ENCODE results near the gene FXYD2. TPM values are rescaled to one million over a fixed set of nuclear protein-coding genes. Genes with fewer than 3 reads are reported as not detected.

The FXYD2 gene
- total and polyA plus RNA-seq, 10 of the 15 experiments (the other 5 are each of a cell fraction or from before 2014, with no cell fraction given) = 1.2 to 4.5 (median 2.4) TPM

DNA sequence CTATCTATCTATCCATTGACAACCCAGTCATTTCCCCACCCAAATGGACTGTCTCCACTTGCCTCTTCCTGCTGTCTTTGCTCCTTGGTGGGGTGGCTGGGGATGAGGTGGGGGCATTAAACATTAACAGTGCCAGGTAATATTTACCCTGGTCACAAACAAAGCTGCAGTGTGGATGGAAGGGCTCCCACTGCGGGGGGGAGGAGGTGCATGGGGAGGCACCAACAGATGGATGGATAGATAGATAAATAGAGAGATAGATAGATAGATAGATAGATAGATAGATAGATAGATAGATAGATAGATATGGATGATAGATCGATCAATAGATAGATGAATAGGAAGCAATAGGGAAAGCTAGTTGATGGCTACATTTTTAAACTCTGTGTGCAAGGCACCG is 2.3 kb upstream of the FXYD2 start:
- peaks cover 17% of the 10 kb centered on the region for H3K4me1 ChIP-seq (ENCODE audit: control insufficient read depth, insufficient read depth, low read length)
- H3K9ac ChIP-seq (ENCODE audit: control insufficient read depth, insufficient read depth, low read length) = no peak overlapping the region
- DNase-seq (ENCODE audit: low read depth, low spot score) (no peak), ATAC-seq (no peak), FAIRE-seq (no peak)
- ChIA-PET POLR2A (interaction anchor here (0.7 kb wide), 1 partner anchor 124 kb away, joined by 3 read pairs; no protein-coding TSS in a partner anchor), CTCF (interaction anchor here (0.9 to 16.0 kb wide), 8 partner anchors 10 to 226 kb away, joined by 3 to 503 read pairs (median 14); no protein-coding TSS in a partner anchor), RAD21 (ENCODE audit: unreplicated experiment) (interaction anchor here (0.7 to 22.6 kb wide), 7 partner anchors 10 to 226 kb away, joined by 3 to 393 read pairs (median 5); no protein-coding TSS in a partner anchor), SMC1A (ENCODE audit: uncharacterized antibody, unreplicated experiment) (interaction anchor here (0.8 to 9.6 kb wide), 9 partner anchors 9 to 256 kb away, joined by 3 to 98 read pairs (median 4); no protein-coding TSS in a partner anchor)
- no peaks in the 10 kb centered on the region for H3K9me3 ChIP-seq (replicated peaks; ENCODE audit: control insufficient read depth, insufficient read depth, low read length)
- H2AFZ ChIP-seq (ENCODE audit: control insufficient read depth, low read depth, low read length) = no peak overlapping the region
- 47% methylated on average over 3 of the region's 3 CpGs for WGBS (ENCODE audit: insufficient coverage, insufficient replicate concordance, low lambda C conversion rate, missing lambda C conversion rate)
- intact Hi-C loops (cut with micrococcal nuclease; ENCODE audit: unreplicated experiment) (no loop called here), in situ Hi-C loops (cut with MboI) (no loop called here)
- no peak overlapping the region for H3K27ac ChIP-seq (ENCODE audit: control insufficient read depth, insufficient read depth)
- H3K4me2 ChIP-seq (ENCODE audit: control insufficient read depth, insufficient read depth) = no peak overlapping the region
- no TSS peak for BruUV-seq (replicated peaks)
- no peaks in the 10 kb centered on the region for H3K79me2 ChIP-seq (ENCODE audit: control insufficient read depth, insufficient read depth, low read length)
- no peak overlapping the region for H3K4me3 ChIP-seq
- H3K36me3 ChIP-seq (ENCODE audit: control insufficient read depth in 2 of 2, insufficient read depth in 2 of 2, low read length in 1 of 2) = no peaks in the 10 kb centered on the region
- no peaks in the 10 kb centered on the region for H3K27me3 ChIP-seq (replicated peaks in 1 of 2; ENCODE audit: control insufficient read depth in 2 of 2, insufficient read depth in 2 of 2, low read length in 1 of 2)
- TF ChIP-seq SIN3A (IDR thresholded peaks at IDR 0.05; ENCODE audit: low read depth, low read length) (no peak), IKZF2 (IDR thresholded peaks at IDR 0.05) (no peak), BRCA1 (IDR thresholded peaks at IDR 0.05; ENCODE audit: low read depth, low read length) (no peak), SMC3 (IDR thresholded peaks at IDR 0.05; ENCODE audit: borderline replicate concordance, low read length) (no peak), CREB1 (IDR thresholded peaks at IDR 0.05; ENCODE audit: low read depth) (no peak), SP1 (IDR thresholded peaks at IDR 0.05; ENCODE audit: low read depth, low read length) (no peak), ESRRA (IDR thresholded peaks at IDR 0.05; ENCODE audit: low read length) (no peak), ZNF207 (IDR thresholded peaks at IDR 0.05; ENCODE audit: borderline replicate concordance) (no peak), CBX3 (IDR thresholded peaks at IDR 0.05; ENCODE audit: borderline replicate concordance, low read depth) (no peak), HDAC6 (IDR thresholded peaks at IDR 0.05; ENCODE audit: unreplicated experiment) (no peak), POU2F2 (IDR thresholded peaks at IDR 0.05; ENCODE audit: borderline replicate concordance, low read depth, low read length) (no peak), BCL11A (IDR thresholded peaks at IDR 0.05; ENCODE audit: low read depth, low read length) (no peak), RB1 (IDR thresholded peaks at IDR 0.05; ENCODE audit: borderline replicate concordance) (no peak), WRNIP1 (IDR thresholded peaks at IDR 0.05; ENCODE audit: borderline replicate concordance, low read depth, low read length) (no peak)
- TF ChIP-seq, protein P1, sequence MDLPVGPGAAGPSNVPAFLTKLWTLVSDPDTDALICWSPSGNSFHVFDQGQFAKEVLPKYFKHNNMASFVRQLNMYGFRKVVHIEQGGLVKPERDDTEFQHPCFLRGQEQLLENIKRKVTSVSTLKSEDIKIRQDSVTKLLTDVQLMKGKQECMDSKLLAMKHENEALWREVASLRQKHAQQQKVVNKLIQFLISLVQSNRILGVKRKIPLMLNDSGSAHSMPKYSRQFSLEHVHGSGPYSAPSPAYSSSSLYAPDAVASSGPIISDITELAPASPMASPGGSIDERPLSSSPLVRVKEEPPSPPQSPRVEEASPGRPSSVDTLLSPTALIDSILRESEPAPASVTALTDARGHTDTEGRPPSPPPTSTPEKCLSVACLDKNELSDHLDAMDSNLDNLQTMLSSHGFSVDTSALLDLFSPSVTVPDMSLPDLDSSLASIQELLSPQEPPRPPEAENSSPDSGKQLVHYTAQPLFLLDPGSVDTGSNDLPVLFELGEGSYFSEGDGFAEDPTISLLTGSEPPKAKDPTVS (IDR thresholded peaks at IDR 0.05; ENCODE audit: low read depth, low read length) = no peak
- TF ChIP-seq, protein P2, sequence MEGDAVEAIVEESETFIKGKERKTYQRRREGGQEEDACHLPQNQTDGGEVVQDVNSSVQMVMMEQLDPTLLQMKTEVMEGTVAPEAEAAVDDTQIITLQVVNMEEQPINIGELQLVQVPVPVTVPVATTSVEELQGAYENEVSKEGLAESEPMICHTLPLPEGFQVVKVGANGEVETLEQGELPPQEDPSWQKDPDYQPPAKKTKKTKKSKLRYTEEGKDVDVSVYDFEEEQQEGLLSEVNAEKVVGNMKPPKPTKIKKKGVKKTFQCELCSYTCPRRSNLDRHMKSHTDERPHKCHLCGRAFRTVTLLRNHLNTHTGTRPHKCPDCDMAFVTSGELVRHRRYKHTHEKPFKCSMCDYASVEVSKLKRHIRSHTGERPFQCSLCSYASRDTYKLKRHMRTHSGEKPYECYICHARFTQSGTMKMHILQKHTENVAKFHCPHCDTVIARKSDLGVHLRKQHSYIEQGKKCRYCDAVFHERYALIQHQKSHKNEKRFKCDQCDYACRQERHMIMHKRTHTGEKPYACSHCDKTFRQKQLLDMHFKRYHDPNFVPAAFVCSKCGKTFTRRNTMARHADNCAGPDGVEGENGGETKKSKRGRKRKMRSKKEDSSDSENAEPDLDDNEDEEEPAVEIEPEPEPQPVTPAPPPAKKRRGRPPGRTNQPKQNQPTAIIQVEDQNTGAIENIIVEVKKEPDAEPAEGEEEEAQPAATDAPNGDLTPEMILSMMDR (IDR thresholded peaks at IDR 0.05 in 2 of 3, conservative IDR thresholded peaks at IDR 0.05 in 1 of 3; ENCODE audit: control insufficient read depth in 2 of 3, extremely low read depth in 1 of 3, insufficient read depth in 1 of 3, low read depth in 3 of 3, low read length in 3 of 3) = no peak
- TF ChIP-seq, protein P3, sequence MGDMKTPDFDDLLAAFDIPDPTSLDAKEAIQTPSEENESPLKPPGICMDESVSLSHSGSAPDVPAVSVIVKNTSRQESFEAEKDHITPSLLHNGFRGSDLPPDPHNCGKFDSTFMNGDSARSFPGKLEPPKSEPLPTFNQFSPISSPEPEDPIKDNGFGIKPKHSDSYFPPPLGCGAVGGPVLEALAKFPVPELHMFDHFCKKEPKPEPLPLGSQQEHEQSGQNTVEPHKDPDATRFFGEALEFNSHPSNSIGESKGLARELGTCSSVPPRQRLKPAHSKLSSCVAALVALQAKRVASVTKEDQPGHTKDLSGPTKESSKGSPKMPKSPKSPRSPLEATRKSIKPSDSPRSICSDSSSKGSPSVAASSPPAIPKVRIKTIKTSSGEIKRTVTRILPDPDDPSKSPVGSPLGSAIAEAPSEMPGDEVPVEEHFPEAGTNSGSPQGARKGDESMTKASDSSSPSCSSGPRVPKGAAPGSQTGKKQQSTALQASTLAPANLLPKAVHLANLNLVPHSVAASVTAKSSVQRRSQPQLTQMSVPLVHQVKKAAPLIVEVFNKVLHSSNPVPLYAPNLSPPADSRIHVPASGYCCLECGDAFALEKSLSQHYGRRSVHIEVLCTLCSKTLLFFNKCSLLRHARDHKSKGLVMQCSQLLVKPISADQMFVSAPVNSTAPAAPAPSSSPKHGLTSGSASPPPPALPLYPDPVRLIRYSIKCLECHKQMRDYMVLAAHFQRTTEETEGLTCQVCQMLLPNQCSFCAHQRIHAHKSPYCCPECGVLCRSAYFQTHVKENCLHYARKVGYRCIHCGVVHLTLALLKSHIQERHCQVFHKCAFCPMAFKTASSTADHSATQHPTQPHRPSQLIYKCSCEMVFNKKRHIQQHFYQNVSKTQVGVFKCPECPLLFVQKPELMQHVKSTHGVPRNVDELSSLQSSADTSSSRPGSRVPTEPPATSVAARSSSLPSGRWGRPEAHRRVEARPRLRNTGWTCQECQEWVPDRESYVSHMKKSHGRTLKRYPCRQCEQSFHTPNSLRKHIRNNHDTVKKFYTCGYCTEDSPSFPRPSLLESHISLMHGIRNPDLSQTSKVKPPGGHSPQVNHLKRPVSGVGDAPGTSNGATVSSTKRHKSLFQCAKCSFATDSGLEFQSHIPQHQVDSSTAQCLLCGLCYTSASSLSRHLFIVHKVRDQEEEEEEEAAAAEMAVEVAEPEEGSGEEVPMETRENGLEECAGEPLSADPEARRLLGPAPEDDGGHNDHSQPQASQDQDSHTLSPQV (IDR thresholded peaks at IDR 0.05) = no peak
- no peaks in the 10 kb centered on the region for H4K20me1 ChIP-seq (ENCODE audit: control insufficient read depth, insufficient read depth)
